Activated CD4-positive, alpha-beta T cell treated with anti-CD3 and anti-CD28 coated beads for 24 hours (primary cell): ENCODE results near the gene DIO1.

Experiments
- DNase-seq, 2 donors: peaks; one replicate each; pipeline ENCODE4 v3.0.0-alpha.2; 2020; ENCODE audit warnings: low read depth in 2 of 2

Gene DIO1

DNA sequence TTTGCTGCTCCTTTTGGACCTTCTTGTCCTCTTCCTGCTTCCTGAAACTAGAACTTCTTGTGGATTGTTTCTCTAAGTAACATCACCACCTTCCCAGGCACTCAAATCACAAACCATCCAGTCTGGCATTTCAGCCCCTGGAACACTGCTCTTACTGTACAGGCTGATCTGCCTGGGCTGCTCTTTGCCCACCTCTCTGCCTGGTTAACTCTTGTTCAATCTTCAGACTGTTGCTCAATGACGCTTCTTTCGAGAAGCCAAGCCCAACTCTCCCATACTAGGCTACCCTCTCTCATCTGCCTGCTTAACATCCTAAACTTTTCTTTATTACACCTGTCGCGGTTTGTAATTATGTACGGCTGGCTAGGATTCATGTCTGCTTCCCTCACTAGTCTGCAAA, 657 bp downstream of the DIO1 start:
- DNase-seq, result no peak

DNA sequence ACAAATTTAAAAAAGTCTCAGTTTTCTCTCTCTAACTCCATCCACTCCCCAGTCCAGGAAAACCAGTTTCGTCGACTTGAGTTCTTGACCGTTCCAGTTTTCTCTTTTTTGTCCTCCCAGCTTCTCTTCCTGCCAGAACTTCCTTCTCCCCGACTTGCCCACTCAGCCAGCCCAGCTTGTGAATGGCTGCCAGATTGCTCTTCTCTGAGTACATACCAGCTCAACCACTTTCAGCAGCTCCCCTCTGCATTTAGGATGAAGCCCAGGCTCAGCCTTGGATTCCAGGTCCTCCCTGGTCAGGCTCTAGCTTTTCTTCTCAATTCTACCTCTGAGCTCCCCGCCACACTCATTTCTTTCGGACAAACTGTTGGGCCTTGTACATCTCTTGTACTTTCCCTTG, 1.4 kb downstream of the DIO1 start:
- no peak for DNase-seq

DNA sequence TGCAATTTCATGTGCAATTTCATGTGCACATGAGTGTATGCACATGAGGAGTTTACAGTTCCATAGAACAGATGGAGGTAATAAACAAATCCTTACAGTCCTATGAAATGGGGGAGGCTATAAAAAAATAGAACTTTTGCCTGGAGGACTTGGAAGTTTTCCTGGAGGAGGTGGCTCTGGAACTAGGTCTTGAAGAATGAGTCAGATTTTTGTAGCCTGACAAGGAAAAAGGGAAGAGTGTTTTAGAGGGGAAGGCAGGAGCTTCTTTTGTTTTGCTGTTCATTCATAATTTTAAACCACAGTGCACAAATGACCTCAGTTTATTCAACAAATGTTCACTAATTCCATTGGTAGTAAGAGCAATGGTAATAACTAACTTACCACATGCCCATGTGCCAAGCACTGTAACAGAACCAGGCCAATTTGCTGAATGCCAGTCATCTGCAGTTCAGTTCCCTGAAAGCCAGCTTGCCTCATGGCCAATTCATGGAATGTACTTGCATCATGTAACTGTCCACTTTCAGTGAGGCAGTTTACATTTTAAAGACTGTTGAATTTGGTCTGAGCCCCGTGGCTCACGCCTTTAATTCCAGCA, 2.7 kb downstream of the DIO1 start:
- no peak for DNase-seq

DNA sequence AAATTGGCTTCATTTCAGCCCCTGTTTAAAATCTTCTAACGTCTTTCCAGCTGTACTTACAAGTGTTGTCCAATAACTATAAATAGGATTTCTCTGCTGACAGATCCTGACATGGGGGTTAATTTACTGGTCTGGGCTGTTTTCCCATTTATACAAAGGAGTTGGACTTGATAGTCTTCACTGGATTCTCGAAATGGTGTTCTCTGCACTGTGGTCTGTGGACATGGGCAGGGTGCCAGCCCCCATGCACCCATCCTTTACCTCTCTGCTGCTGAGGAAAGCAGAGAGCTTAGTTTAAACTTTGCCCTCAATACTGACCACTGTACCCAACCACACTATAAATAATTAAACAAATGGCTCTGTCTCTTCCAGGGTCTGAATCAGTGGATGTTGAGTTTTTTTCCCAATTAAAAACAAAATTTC, 5.2 kb downstream of the DIO1 start:
- no peak for DNase-seq

DNA sequence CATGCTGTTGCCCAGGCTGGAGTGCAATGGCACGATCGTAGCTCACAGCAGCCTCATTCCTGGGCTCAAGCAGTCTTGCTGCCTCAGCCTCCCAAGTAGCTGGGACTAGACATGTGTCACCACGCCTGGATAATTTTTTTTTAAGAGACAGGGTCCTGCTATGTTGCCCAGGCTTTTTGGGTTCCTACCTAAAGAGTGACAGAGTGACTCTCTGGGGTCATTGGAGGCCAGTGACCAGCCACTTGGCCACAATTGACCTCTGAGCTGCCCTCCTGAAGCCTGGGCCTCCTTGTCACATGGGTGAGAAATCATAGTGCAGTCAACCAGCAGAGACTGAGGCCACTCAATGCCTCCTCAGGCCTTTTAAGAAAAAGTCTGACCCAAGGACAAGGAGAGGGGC, 5.7 kb downstream of the DIO1 start:
- no peak for DNase-seq

DNA sequence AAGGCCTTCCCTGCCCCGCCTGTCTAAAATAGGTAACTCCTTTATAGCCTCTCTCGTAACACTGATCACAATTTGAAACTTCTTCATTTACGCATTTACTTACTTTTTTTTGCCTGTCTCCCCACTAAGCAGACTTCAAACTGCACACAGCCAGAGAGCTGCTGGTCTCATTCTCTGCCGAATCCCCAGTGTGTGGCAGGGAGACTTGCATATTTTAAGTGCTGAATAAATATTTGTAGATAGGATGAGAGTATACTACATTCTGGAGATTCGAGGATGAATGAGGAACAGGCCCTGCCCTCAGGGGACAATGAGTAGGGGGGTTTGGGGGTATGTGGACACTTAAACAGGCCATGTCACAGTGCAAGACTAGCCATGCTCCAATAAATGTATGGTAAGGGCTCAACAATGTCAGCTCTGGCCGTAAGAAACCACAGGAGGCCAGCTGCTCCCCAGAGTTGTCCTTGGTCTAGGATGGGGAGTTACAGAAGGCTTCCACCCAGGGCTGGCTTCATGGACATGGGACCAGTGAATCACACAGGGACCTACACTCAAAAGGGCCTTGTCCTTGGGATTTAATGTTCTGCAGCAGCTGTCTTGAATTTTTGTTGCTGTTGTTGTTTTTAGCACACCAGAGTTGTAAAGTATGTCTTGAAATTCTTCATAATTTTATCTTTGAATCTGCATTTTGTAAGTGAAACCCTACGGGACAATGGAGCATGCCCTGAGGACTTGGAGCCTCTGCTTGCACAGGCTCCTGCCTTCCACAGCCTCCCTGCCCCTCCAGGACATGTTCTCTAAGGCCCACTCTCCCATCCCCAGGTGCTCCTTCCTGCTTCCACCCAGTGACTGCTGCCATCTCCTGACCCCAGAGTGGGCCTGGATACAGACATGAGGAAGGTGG, 8.5 kb downstream of the DIO1 start:
- DNase-seq, result no peak

DNA sequence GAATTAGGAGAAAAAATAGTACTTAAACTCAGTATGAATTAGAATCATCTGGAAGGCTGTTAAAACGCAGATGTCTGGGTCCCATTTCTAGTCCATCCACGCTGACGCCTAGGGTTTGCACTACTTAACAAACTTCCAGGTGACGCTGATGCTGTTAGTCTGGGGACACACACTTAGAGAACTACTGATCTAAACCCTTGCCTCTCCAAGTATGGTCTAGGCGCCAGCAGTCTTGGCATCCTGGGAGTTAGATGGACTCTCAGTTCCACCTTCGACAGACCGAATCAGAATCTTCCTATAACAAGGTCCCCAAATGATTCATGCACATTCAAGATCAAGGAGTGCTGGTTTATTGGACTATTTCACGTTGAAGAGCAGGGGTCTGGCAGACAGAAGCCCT, 11.5 kb downstream of the DIO1 start:
- no peak for DNase-seq

DNA sequence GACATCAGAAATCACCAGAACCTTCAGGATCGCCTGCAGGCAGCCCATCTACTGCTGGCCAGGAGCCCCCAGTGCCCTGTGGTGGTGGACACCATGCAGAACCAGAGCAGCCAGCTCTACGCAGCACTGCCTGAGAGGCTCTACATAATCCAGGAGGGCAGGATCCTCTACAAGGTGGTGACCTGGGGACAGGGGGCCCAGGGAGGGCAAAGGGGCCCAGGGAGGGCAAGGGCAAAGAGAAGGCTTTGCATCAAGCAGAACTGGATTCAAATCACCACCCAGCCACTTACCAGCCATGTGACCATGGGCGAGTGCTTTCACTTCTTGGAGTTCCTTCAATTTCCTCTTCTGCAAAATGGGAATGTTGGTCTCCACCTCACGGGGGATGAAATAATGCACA, 12.1 kb downstream of the DIO1 start:
- DNase-seq, result no peak

DNA sequence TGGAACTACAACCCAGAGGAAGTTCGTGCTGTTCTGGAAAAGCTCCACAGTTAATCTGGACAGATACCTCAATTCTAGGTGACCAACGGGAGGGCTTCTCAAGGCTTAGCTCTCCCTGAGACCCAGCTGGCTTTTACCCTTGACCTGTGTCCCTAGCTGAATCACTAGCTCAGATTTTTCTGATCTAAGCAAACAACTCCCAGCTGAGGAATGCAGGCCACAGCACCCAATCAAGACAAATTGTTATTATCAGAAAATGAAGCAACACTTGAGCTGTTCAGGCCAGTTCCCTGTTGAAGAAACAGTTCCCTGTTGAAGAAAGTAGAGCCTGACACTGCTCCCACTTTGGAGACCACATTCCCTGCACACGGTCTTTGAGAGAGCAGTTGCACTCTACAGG, 16.0 kb downstream of the DIO1 start:
- DNase-seq, result no peak

DNA sequence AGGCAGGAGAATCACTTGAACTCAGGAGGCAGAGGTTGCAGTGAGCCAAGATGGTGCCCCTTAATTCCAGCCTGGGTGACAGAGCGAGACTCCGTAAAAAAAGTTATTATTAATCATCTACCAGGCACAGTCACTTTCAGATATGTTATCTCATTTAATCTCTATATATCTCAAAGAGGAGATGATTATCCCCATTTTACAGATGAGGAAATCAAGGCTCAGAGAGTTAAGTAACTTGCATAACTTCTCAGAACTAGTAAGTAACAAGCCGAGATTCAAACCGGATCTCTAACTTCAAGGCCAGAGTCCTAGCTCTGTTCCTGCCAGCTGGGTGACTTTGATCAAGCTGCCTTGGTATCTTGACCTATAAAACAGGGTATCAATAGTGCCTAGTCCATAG, 17.5 kb downstream of the DIO1 start:
- DNase-seq, result no peak

DNA sequence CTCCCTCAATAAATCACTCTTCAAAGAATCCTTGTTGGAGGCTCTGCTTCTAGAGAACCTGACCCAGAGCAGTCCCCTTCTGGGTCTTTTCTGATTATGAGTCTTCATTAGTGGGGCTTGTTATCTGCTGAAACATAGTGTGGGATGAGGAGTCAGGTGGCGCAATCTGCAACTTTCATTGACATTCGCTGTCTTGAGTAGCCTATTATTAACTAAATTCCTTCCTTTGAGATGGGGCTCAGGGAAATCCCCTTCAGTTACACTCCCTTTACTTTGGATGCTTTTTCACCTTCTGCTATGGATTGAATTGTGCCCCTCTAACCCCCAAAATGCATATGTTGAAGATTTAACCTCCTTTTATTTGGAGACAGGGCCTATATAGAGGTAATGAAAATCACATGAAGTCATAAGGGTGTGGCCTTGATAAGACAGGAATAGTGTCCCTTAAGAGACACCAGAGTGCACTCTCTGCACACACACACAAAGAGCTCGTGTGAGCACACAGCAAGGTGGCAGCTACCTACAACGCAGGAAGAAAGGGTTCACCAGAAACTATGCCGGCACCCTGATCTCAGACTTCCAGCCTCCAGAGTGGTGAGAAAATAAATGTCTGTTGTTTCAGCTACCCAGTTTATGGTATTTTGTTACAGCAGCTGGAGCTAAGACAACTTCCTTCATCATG, 19.5 kb downstream of the DIO1 start:
- no peak for DNase-seq

DNA sequence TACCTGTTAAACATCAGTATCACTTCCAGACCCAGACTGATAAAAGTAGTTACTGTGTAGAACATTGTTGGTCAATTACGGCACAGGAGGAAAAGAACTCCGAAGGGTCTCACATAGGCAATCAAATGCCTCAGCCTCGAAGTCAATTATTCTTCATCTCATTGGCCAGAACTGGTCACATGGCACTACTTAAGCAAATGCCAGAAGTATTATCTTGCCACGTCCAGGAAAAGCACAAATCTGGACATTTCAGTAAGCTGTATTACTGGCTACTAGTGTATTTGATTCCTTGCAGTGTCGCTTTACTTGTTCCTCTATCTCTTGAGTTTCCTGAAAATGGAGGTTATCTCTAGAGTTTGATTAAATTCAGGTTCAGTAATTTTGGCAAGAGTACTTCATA, 24.4 kb downstream of the DIO1 start:
- no peak for DNase-seq

DNA sequence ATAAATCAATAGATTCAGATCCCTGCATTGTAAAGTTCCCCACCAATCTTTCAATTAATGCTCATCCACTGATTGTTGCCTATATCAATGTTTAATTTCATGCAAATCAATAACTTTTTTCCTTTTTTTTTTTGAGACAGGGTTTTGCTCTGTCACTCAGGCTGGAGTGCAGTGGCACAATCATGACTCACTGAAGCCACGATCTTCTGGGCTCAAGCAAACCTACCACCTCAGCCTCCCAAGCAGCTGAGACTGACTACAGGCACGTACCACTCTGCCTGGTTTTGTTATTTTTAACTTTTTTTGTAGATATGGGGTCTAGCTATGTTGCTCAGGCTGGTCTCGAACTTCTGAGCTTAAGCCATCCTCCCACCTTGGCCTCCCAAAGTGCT, 25.7 kb downstream of the DIO1 start:
- DNase-seq, result no peak

DNA sequence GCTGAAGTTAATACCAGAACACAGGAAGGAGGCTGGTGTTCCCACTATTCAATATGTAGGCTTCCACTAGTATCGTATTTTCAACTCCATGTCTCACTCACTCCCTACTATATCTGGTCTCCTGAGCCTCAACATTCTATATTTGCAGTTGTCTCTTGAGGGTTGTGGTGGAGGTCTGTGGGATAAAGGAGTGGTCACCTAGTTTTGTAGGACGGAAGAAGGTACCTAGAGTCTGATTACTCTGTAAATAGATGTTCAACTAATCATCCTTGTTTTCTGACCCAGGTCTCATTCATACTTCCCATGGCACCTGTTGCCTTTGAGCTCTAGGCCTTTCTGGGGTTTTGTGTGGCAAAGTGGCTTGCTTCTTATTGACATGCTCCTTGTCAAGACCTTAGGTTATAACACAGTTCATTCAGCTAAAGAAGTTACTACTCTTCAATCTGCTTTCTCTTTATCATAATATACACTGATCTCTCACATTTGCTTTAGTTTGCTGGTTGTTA, 33.4 kb downstream of the DIO1 start:
- DNase-seq, result no peak

DNA sequence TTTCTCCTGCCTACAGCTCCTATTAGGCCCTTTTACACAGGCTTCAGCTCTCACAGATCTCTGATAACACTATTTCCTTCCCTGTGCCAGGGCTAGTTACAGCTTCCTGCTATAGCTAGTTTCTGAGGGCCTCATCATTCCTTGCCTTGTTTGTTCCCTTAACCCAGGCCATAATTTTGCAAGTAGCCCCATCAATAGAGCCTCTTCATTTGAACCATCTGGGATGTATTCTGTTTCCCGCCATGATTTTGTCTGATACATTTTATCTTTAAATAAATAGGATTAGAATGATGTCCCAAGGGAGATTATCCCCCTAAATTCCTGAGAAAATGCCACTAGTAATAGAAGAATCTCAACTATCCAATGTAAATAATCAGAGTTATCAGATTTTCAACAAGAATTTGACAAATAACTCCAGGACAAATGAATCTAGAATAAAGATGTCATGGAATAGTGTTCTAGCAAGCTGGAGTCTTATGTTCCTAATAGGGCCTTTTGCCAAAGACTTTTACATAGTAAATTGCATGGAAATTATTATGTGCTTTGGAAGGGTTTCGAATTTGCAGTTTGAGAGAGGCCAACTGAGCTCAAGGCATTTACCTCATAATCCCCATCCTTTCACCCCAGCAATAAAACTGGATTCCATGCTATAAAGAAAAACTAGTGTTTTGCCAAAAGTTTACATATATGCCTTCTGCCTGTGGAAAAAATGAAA, 35.4 kb downstream of the DIO1 start:
- DNase-seq, result no peak

DNA sequence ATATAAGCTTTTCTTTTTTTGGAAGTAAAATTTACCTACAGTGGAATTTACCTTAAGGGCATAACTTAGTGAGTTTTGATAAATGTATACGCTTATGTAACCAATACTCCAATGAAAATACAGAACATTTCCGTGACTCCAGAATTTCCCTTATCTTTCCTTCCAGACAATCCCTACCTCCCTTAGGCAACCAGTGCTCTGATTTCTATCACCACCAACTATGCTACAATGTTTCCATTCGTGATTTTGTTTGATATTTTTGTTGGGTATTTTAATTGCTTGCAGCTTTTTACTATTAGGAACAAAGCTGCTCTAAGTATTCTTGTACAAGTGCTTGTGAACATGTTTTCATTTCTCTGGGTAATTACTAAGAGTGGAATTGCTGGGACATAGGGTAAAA, 36.9 kb downstream of the DIO1 start:
- DNase-seq, result no peak

DNA sequence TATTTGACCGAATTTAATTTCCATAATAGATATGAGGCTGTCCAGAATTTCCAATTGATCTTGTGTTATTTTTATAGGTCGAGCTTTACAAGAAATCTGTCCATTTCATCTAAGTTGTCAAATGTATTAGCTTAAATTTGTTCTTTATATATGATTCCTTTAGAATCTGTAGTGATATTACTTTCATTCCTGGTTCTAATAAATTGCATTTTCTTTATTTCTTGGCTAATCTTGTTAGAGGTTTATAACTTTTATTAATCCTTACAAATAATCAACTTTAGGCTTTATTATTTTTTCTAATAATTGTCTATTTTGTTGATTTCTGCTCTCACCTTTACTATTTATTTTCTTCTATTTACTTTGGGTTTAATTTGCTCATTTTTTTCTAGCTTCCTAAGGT, 37.5 kb downstream of the DIO1 start:
- no peak for DNase-seq

DNA sequence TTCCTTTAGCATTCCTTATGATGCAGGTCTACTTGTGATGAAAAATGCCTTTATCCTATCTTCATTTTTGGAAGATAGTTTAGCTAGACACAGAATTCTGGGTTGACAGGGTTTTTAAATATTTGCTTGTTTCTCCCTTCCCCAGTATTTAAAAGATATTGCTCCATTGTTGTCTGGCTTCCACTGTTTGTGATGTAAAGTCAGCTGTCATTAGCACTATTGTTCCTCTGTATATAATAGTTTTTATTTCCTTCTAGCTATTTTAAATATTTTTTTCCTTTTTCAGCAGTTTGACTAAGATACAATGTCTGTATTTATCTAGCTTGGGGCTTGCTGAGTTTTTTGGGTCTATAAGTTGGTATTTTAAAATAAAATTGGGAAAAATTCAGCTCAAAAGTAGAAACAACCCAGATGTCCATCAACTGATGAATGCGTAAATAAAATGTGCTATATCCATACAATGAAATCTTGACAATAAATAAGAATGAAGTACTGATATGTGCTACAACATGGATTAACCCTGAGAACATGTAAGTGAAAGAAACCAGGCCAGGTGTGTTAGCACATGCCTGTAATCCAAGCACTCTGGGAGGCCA, 40.3 kb downstream of the DIO1 start:
- no peak for DNase-seq

DNA sequence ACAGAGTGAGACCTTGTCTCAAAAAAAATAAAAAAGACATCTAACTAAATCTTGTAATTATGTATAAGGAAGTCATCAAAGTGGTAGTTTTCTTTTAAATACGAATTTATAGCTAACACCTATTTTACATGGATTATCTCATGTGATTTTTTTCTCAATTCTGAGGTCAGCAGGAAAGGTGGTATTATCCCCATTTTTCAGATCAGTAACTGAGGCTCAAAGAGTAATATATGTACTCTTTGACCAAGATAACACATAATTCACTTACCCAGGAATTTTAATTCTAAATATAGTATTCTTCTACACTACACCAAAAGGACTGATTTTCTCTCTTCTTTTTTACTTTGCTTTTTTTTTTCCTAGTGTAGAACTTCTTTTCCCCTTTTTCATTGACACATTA, 42.4 kb downstream of the DIO1 start:
- no peak for DNase-seq

DNA sequence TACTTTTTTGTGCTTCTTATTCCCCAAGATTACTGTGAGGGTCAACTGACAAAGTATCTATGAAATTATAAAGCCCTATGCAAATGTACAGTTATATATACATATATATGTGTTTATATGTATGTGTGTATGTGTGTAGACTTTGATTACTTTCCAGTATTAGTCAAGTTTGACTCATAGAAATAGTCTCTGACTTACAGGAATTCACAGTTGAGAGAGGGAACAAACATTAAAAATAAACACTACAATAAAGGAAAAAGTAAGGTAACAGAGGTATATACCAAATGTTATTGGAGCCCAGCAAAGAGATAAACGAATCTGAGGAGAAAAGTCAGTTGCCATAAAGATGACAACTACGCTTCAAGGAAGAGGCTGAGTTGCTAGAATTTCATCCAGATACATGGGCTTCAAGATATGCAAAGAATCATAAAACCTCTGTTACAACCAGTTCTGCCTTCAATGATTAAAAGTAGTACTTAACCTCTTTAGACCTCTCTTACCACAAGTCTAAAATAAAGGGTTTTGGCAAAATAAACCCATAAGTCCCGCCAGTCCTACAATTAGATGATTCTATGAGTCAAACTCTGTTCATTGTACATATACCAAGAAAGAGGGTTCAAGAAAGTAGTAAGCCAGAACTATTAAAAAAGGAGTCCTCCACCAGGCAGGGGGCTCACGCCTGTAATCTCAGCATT, 44.3 kb downstream of the DIO1 start:
- DNase-seq, result no peak
